ENCODE data around the gene DACH2.
A peak's percentile ranks its signal among the peaks of the same experiment; 100 is the strongest.
"Not testable (repeated sequence)": the region's sequence is repeated elsewhere in the genome, so short reads cannot be mapped to it uniquely, and the experiment has no call there.

DACH2 gene

GRCh38 chrX:86148024-86148511, at the start of gene DACH2:
Gene DACH2 (plus strand): TSS chrX:86148451.
- peak; percentile 41 for DNase-seq

GRCh38 chrX:86102341-86102740, 45.9 kb upstream of the DACH2 start:
- no peak for DNase-seq

GRCh38 chrX:86103061-86103460, 45.2 kb upstream of the DACH2 start:
- DNase-seq = no peak

- no peak for DNase-seq
Measured at GRCh38 chrX:86104526-86104925, 43.7 kb upstream of the DACH2 start.

GRCh38 chrX:86121916-86122315, 26.3 kb upstream of the DACH2 start:
- no peak for DNase-seq

- no peak for DNase-seq
Measured at GRCh38 chrX:86133761-86134160, 14.5 kb upstream of the DACH2 start.

- no peak for DNase-seq
Measured at GRCh38 chrX:86137071-86137470, 11.2 kb upstream of the DACH2 start.

GRCh38 chrX:86141786-86142185, 6.5 kb upstream of the DACH2 start:
- DNase-seq = no peak

GRCh38 chrX:86146102-86146501, 2.1 kb upstream of the DACH2 start:
- no peak for DNase-seq

- no peak for DNase-seq
Measured at GRCh38 chrX:86148594-86148993, 343 bp downstream of the DACH2 start.

GRCh38 chrX:86149119-86149518, 868 bp downstream of the DACH2 start:
- no peak for DNase-seq

- DNase-seq = no peak
Measured at GRCh38 chrX:86154553-86154952, 6.3 kb downstream of the DACH2 start.

GRCh38 chrX:86171366-86171765, 23.1 kb downstream of the DACH2 start:
- DNase-seq = no peak

GRCh38 chrX:86178906-86179305, 30.7 kb downstream of the DACH2 start:
- no peak for DNase-seq

- not testable (repeated sequence) for DNase-seq
Measured at GRCh38 chrX:86181325-86181724, 33.1 kb downstream of the DACH2 start.

GRCh38 chrX:86192827-86193226, 44.6 kb downstream of the DACH2 start:
- DNase-seq = no peak

- DNase-seq = no peak
Measured at GRCh38 chrX:86194758-86195157, 46.5 kb downstream of the DACH2 start.

- no peak for DNase-seq
Measured at GRCh38 chrX:86195343-86195742, 47.1 kb downstream of the DACH2 start.

- no peak for DNase-seq
Measured at GRCh38 chrX:86197815-86198214, 49.6 kb downstream of the DACH2 start.

GRCh38 chrX:86210772-86211171, 62.5 kb downstream of the DACH2 start:
- DNase-seq = no peak

- no peak for DNase-seq
Measured at GRCh38 chrX:86215260-86215659, 67.0 kb downstream of the DACH2 start.

GRCh38 chrX:86237482-86237881, 89.2 kb downstream of the DACH2 start:
- DNase-seq = no peak

- DNase-seq = no peak
Measured at GRCh38 chrX:86241547-86241946, 93.3 kb downstream of the DACH2 start.

- no peak for DNase-seq
Measured at GRCh38 chrX:86263526-86263925, 115.3 kb downstream of the DACH2 start.

GRCh38 chrX:86295293-86295692, 147.0 kb downstream of the DACH2 start:
- DNase-seq = no peak

GRCh38 chrX:86322913-86323312, 174.7 kb downstream of the DACH2 start:
- no peak for DNase-seq

Measured in 8988T (cell line).